GM19099 (cell line): ENCODE measurements around the gene AHNAK2.

Experiments
- POLR2A ChIP-seq: IDR thresholded peaks from 3 replicates; pipeline ENCODE4 v1.6.1; 2011; ENCODE audit warnings: low read depth; ENCODE audit not compliant: insufficient read length; ENCODE audit errors: extremely low read depth

AHNAK2 gene

GRCh38 chr14:104996483-104996882 is 18.3 kb upstream of the AHNAK2 start:
- no peak for TF ChIP-seq POLR2A

DNA sequence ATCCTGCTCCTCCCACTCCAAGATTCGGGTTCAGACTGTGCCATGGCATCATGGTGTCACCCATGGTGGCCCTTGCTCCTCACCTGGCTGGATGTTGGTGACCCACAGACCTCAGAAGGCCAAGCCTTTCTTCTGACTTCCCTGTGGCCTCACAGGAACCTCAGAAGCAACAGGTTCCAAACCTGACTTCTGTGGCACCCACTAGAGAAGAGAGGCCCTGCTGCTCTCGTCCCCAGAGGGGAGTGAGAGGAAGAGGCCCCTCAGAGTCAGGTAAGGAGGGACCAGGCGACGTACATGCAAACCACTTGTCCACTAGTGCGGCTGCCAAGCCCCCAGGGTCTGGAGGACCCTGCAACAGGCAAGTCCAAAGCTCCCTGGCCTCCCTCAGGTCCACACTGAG is 17.9 kb upstream of the AHNAK2 start:
- no peak for TF ChIP-seq POLR2A

DNA sequence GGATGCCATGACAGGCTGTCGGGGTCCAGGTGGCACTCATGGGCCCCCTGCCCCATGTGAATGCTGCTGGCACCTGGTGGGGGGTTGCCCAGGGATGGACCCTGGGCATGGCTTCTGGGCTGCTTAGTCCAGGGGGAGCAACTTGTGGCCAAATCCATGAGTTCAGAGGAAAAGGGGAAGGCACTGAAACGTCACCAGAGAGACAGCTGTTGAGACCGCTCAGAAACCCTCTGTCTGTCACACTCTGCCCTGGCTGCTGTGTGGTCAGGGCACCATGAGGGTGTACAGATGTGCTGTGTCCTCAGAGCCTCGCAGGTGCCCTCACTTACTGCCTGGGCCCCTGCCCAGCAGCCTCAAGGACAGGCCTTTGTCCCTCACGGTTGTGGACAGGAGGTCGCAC is 16.8 kb upstream of the AHNAK2 start:
- TF ChIP-seq POLR2A: no peak

DNA sequence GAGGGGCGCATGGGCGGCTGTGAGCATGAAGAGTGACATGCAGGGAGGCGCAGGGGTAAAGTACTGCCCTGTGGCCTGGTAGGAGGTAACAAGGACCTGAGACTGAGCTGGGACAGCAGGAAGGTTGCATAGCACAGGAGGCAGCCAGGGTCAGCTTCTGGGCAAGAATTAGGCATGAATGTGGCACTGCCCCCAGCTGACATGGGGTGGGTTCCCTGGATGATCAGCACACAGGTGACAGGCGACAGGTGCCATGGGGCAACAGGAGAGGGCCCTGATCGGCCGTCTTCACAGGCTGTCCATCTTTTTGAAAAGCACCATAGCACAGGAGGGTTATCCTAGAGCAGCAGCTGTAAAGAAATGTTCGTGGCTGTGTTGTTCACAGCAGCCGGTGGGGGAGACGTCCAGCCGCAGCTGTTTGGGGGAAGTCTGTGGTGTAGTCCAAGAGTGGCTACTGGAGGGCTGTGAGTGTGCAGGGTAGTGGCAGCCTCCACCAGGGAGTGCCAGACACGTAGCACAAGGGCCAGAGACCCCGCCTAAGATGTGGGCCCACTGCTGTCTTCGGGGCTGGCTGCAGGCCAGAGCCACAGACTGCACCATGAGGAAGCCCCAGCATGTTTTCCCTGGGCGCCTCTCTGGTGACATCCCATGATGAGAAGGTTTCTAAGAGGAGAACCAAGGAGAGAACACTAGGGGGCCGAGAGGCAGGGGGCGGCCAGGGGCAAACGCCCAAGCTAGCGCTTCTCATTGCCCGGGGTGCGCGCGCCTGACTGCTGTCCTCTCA is 15.8 kb upstream of the AHNAK2 start:
- TF ChIP-seq POLR2A: no peak

GRCh38 chr14:104993306-104993705 is 15.1 kb upstream of the AHNAK2 start:
- TF ChIP-seq POLR2A: no peak

- no peak for TF ChIP-seq POLR2A
Measured at GRCh38 chr14:104992501-104992900, 14.3 kb upstream of the AHNAK2 start.

DNA sequence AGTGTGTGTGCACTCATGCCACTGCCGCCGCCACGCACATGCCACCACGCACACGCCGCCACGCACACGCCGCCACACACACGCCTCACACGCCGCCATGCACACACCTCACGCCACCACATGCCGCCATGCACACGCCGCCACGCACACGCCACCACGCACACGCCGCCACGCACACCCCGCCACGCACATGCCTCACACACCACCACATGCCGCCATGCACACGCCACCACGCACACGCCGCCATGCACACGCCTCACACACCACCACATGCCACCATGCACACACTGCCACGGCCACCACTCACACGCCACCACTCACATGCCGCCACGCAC is 13.7 kb upstream of the AHNAK2 start:
- no peak for TF ChIP-seq POLR2A

DNA sequence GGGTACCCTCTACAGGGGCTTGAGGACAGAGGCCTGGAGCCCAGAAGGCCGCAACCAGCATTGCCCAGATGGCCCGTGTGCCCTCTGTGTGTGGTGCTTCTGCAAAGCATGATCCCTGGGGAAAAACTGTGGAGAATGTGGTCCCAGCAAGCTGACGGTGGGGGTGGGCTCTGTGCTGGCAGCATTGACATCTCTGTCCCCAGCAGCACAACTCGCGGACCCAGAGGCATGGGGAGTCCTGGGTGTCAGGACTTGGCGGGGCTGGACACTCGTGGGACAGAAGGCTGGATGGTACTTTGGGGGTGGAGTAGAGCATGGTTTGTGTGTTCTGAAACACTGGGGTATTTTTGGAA is 11.8 kb upstream of the AHNAK2 start:
- TF ChIP-seq POLR2A: no peak

DNA sequence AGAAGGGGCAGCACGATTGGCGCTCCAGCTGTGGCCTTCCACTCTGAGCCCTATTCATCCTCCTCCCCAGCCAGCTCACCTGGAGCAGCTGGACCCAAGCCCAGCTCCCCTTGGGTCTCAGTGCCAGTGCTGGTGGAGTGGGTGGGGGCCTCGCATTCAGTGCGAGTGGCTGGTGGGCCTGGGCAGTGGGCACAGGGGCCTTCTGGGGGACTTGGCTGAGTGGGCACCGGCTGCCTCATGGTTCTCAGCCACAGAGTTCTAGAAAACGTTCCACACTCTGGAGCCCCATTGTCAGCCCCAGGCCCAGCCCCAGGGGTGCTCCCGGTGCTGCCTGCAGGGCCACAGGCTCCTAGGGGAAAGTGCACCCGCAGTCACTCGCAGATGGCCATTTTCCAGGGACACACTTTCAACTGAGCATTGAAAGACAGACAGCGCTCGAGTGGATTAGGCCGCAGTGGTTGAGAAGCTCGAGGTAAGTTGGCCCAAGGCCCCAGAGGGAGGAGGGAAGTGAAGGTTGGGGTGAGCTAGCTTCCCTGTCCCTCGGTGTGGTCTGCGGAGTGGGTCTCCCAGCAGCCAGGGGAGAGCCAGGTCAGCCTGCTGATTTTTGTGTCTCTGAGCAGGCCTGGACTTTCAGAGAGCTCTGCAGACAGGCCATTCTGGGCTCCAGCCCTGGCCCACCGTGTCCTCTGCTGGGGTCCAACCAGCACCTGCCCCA is 11.2 kb upstream of the AHNAK2 start:
- no peak for TF ChIP-seq POLR2A

DNA sequence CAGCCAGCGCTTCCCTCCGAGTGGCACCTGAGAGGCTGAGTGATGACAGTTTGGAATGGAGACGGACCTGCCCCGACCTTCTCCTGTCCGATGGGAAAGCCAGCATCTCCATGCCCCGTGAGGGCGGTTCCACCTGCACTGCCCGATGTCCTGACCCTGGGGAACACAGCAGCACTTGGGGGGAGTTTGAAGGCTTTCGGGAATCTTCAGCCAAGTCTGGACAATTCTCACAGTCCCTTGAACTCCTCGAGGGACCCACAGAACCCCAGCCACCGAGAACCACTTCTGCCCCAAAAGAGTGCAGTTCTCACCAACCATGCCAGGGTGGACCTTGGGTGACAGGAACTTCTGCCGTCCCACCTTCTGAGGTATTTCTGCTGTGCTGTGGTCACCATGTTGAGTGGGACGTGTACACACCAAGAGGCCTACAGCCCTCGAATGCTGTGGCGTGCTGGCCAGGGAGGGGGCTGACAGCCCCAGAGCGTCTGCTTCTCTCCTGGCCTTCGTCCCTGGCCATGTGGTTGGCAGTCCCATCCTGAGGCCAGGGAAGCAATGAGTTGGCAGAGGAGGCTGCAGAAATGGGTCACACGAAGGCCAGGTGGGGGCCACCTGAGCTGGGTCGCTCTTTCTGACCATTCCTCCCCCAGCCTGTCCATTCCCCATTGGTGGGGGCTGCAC is 8.5 kb upstream of the AHNAK2 start:
- TF ChIP-seq POLR2A: no peak

GRCh38 chr14:104985675-104986486 is 7.7 kb upstream of the AHNAK2 start, which contains the start of gene CLBA1:
Gene CLBA1 (plus strand): TSS chr14:104985788. CDS start chr14:104986432, 644 bp downstream.
- no peak for TF ChIP-seq POLR2A

DNA sequence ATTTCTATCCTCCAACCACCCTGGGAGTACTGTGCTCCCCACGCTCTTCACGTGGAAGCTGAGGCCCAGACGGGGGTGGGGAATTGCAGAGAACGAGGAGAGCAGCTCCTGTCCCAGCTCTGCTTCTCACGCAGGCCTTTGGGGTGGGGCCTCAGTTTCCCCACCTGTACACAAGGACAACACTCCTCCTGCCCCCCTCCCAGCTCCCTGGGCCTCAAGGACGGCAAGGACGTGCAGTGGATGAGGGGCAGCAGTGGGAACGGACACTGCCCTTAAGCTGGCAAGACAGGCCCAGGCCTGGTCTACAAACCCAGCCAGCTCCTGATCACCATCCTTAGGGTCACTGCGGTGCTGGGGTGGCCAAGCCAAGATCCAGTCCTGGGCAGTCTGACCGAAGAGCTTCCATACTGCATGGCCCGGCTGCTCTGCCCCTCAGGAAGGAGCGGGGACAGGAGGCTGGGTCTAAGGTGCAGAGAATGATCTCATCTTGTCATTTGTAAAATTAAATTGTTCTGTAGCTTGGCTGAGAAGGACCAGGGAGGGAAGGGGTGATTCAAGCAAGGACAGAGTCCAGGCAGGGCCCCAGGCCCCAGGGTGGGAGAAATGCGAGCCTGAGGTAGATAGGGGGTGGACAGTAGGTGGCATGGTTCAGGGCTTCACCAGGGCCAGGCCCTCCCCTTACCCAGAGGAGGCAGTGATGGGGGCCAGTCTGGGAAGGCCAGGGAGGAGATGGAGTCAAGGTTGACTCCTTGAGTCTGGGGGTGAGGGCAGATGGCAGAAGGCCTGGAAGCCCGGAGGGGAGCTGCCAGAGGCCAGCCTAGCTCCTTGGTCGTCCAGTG is 6.1 kb upstream of the AHNAK2 start:
- no peak for TF ChIP-seq POLR2A

- no peak for TF ChIP-seq POLR2A
Measured at GRCh38 chr14:104983231-104983721, 5.1 kb upstream of the AHNAK2 start.
